Vagina (tissue), 2 donors: Measurements from ENCODE around the gene CHST12. TPM values are rescaled to one million over a fixed set of nuclear protein-coding genes. Genes with fewer than 3 reads are reported as not detected.

ENCODE experiments used
- DNase-seq, 2 donors: peaks; one replicate each; pipeline ENCODE4 v3.0.0-alpha.2; 2017; ENCODE audit errors: extremely low spot score in 2 of 2
- H3K27ac ChIP-seq: fragments of 200-600 bp; sonication (generic); one replicate; pipeline ENCODE4 v1.5.1; 2019
- H3K27me3 ChIP-seq: fragments of 200-600 bp; sonication (generic); one replicate; pipeline ENCODE4 v1.5.1; 2019
- H3K36me3 ChIP-seq, 2 donors: fragments of 200-600 bp; sonication (generic); one replicate each; pipeline ENCODE4 v1.5.1; 2017 to 2019
- H3K4me1 ChIP-seq: fragments of 200-600 bp; sonication (generic); one replicate; pipeline ENCODE4 v1.5.1; 2019
- H3K4me3 ChIP-seq, 2 donors: fragments of 200-600 bp; sonication (generic); 1 replicate in 1 of 2; 2 replicates in 1 of 2; pipeline ENCODE4 v1.5.1; 2016 to 2019
- H3K9me3 ChIP-seq: fragments of 200-600 bp; sonication (generic); one replicate; pipeline ENCODE4 v1.5.1; 2019
- CTCF ChIP-seq, 3 experiments: fragments of 450-650 bp in 2 of 3; fragments of 200-600 bp in 1 of 3; sonication (generic) in 1 of 3; IDR thresholded peaks; one replicate each; pipeline ENCODE4 v1.5.1; 2017 to 2019; ENCODE audit warnings: antibody characterized with exemption in 3 of 3, mild to moderate bottlenecking in 2 of 3, moderate library complexity in 2 of 3
- POLR2A ChIP-seq, 2 donors: fragments of 450-650 bp; IDR thresholded peaks; one replicate each; pipeline ENCODE4 v1.6.1; 2017; ENCODE audit warnings: antibody characterized with exemption in 2 of 2, mild to moderate bottlenecking in 2 of 2, moderate library complexity in 2 of 2
- POLR2AphosphoS5 ChIP-seq, 2 donors: sonication (generic); formaldehyde crosslinking; IDR thresholded peaks; one replicate each; pipeline ENCODE4 v1.9.0; 2017; ENCODE audit warnings: antibody characterized with exemption in 2 of 2, mild to moderate bottlenecking in 2 of 2, low read depth in 1 of 2; ENCODE audit not compliant: insufficient read depth in 1 of 2
- intact Hi-C: fragments of 100-400 bp; cut with DNase I; formaldehyde crosslinking; loops from one replicate; pipeline ENCODE4 v1.15.1; 2023
- total RNA-seq: library from RNA; depleted of rRNA; stranded (reverse); fragments of >200 nt; gene quantifications from one replicate; pipeline ENCODE4 v1.2.3, GENCODE V29; 2016

Gene CHST12
- total RNA-seq, 1 donor from 2014 or later, result 26.3 TPM

GRCh38 chr7:2379161-2379560, 24.2 kb upstream of the CHST12 start:
- H3K4me1 ChIP-seq, result no peaks in the 10 kb centered on the region
- no peak for TF ChIP-seq POLR2AphosphoS5 (IDR thresholded peaks at IDR 0.05; ENCODE audit: insufficient read depth in 1 of 2, low read depth in 1 of 2)
- no peak for TF ChIP-seq POLR2A (IDR thresholded peaks at IDR 0.05)
- TF ChIP-seq CTCF (IDR thresholded peaks at IDR 0.05), result no peak
- H3K27me3 ChIP-seq, result no peaks in the 10 kb centered on the region
- intact Hi-C loops, result no loop called here
- DNase-seq, result no peak
- H3K36me3 ChIP-seq, result peaks cover 0 to 66% of the 10 kb centered on the region in 2 donors
- no peaks in the 10 kb centered on the region for H3K9me3 ChIP-seq
- H3K27ac ChIP-seq, result no peak overlapping the region
- no peak overlapping the region for H3K4me3 ChIP-seq

GRCh38 chr7:2379821-2380450, 23.5 kb upstream of the CHST12 start:
- H3K9me3 ChIP-seq, result no peaks in the 10 kb centered on the region
- no peak overlapping the region for H3K4me3 ChIP-seq
- H3K4me1 ChIP-seq, result no peaks in the 10 kb centered on the region
- DNase-seq, result no peak
- intact Hi-C loops, result no loop called here
- no peaks in the 10 kb centered on the region for H3K27me3 ChIP-seq
- TF ChIP-seq CTCF (IDR thresholded peaks at IDR 0.05) (no peak), POLR2A (IDR thresholded peaks at IDR 0.05) (no peak), POLR2AphosphoS5 (IDR thresholded peaks at IDR 0.05; ENCODE audit: insufficient read depth in 1 of 2, low read depth in 1 of 2) (no peak)
- H3K27ac ChIP-seq, result no peak overlapping the region
- peaks cover 0 to 58% of the 10 kb centered on the region in 2 donors for H3K36me3 ChIP-seq

DNA sequence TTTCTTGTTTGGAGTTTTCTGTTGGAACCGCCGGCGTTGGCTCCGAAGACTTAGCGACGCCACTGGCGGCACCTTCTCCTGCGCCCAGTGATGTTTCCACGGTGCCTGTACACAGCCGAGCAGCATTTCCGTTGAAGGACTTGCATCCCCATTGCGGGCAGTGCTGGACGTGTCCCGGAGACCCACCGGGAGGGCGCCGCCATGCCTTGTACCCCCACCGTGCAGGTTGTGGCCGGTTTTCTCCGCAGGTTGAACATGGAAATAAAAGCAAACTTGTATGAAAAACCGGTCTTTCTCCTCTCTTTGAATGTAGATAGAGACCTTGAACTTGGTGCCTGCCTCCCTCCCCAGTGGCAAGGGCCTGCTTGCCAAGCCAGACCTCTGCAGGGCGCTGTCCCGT, 22.9 kb upstream of the CHST12 start:
- intact Hi-C loops, result no loop called here
- Histone ChIP-seq H3K36me3 (peaks cover 0 to 53% of the 10 kb centered on the region in 2 donors), H3K4me3 (no peak overlapping the region), H3K27me3 (no peaks in the 10 kb centered on the region), H3K9me3 (no peaks in the 10 kb centered on the region), H3K4me1 (no peaks in the 10 kb centered on the region), H3K27ac (no peak overlapping the region)
- DNase-seq, result no peak
- TF ChIP-seq POLR2A (IDR thresholded peaks at IDR 0.05) (no peak), POLR2AphosphoS5 (IDR thresholded peaks at IDR 0.05; ENCODE audit: insufficient read depth in 1 of 2, low read depth in 1 of 2) (no peak), CTCF (IDR thresholded peaks at IDR 0.05) (no peak)

- Histone ChIP-seq H3K4me1 (no peaks in the 10 kb centered on the region), H3K4me3 (no peak overlapping the region), H3K27me3 (no peaks in the 10 kb centered on the region), H3K36me3 (peaks cover 0 to 46% of the 10 kb centered on the region in 2 donors), H3K9me3 (no peaks in the 10 kb centered on the region), H3K27ac (no peak overlapping the region)
- DNase-seq, result no peak
- TF ChIP-seq POLR2AphosphoS5 (IDR thresholded peaks at IDR 0.05; ENCODE audit: insufficient read depth in 1 of 2, low read depth in 1 of 2), result no peak
- TF ChIP-seq CTCF (IDR thresholded peaks at IDR 0.05), result no peak
- TF ChIP-seq POLR2A (IDR thresholded peaks at IDR 0.05), result no peak
- intact Hi-C loops, result no loop called here
These were observed 22.2 kb upstream of the CHST12 start for GRCh38 chr7:2381227-2381626.

- Histone ChIP-seq H3K27me3 (no peaks in the 10 kb centered on the region), H3K9me3 (no peaks in the 10 kb centered on the region), H3K4me1 (no peaks in the 10 kb centered on the region), H3K36me3 (peaks cover 0 to 38% of the 10 kb centered on the region in 2 donors), H3K4me3 (no peak overlapping the region), H3K27ac (no peak overlapping the region)
- TF ChIP-seq CTCF (IDR thresholded peaks at IDR 0.05) (no peak), POLR2A (IDR thresholded peaks at IDR 0.05) (no peak), POLR2AphosphoS5 (IDR thresholded peaks at IDR 0.05; ENCODE audit: insufficient read depth in 1 of 2, low read depth in 1 of 2) (no peak)
- intact Hi-C loops, result no loop called here
- no peak for DNase-seq
These were observed 21.4 kb upstream of the CHST12 start for GRCh38 chr7:2381881-2382509.
